DLD1 (cell line): ENCODE data around the gene NOS1AP.

Experiments
- in situ Hi-C: cut with HindIII; loops from 2 replicates; pipeline ENCODE4 v1.10.0; 2017; ENCODE audit warnings: low sequenced_read_pairs

NOS1AP gene

DNA sequence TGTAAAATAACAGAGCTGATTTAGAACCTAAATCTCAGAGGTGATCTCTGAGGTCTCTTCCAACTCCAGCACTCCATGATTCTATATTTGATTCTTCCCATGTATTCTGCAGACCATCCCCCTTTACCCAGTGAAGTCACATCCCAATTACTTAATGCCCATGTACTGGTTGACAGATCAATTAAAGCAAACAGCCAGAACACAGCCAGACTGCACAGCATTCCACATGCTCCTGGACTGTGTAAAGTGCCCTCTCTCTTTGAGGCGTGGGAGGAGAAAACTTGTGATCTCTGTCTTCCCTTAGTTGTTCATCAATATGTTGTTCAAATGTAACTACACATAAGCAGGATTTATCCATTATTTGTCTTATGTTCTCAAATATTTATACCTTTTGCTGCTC, 18.1 kb downstream of the NOS1AP start:
- in situ Hi-C loops, result no loop called here

DNA sequence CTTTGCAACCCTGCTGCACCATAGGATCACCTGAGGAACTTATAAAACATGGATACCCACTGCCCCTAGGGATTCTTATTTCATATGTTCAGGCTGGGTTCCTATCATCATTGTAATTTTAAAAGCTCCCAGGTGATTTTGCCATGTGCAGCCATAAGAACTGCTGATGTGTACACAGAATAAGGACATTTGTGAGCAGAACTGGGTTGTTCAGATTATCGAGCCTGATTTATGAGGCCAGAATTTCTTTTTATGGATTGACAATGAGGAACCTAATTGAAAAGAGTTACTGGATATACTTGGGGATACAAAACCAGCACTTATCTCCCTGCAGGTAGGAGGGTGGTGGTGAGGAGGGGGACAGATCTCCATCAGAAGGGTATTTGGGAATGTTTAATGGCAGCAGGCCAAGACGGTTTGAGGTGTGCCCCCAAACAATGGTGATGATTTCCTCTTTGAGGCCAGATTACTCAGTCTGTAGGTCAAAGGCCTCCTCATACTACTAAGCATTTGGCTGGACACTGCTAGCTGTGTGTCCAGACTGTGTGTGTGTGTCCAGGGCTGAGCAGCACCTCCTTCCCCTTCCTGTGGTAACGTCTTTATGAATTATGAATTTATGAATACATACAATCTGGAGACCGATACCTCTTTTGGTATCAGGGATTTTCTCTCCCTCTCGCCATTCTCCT, 18.9 kb downstream of the NOS1AP start:
- in situ Hi-C loops, result no loop called here

DNA sequence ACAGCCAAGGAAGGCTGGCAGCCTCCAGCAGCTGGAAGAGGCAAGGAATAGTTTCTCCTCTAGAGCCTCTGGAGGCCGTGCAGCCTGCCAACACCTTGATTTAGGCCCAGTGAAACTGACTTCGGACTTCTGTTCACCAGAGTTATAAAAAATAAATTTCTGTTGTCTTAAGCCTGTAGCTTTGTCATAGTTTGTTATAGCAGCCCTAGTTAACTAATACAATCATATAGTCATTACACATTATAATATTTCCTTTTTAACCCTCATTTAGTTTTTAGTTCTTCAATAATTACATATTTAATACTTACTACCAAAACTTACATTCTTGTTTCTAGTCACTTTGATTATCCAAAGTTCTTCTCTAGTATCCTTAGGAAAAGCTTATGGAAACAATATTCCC, 20.3 kb downstream of the NOS1AP start:
- in situ Hi-C loops, result no loop called here

DNA sequence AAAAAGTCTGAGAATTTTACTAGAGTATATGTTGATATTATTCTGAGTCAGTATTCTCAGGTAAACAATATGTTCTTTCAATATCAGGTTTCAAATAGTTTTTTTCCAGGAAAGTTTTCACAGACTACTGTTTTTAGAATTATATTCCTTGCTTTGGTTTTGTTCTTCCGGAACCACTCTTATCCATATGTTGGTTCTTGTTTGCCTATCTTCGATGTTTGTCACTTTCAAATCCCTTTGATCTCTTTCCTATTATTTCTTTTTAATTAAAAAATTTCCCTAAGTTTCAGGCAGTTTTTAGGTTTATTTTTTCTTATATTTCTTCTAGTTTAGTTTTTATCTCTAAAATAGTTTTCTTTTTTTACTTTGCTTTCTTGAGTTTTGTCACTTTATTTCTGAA, 20.9 kb downstream of the NOS1AP start:
- in situ Hi-C loops, result no loop called here

DNA sequence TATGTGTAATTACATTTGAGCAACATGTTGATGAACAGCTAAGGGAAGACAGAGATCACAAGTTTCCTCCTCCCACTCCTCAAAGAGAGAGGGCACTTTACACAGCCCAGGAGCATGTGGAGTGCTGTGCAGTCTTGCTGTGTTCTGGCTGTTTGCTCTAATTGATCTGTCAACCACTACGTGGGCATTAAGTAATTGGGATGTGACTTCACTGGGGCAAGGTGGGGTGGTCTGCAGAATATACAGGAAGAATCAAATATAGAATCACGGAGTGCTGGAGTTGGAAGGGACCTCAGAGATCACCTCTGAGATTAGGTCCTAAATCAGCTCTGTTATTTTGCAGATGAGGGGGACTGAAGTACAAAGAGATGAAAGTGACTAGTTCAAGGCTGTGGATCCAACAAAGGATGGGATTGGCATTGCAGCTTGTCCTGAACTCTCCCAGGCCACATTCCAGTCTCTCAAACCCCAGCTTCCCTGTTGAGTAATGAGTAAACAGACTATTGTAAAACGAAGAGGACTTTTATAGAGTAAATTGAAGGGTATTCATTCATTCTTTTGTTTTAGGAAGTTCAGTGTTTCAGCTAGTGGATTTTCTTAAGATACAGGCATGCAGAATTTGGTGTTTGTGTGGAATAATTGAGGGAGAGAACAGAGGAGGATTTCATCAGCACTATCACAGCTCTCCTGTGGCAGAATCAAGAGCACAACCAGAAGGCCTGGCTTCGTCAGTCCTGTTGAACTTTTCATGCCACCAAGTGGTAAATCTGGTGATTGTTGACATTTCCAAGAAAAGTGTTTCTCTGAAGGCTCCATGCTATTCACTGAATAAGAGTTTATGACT, 22.4 kb downstream of the NOS1AP start:
- in situ Hi-C loops, result no loop called here

DNA sequence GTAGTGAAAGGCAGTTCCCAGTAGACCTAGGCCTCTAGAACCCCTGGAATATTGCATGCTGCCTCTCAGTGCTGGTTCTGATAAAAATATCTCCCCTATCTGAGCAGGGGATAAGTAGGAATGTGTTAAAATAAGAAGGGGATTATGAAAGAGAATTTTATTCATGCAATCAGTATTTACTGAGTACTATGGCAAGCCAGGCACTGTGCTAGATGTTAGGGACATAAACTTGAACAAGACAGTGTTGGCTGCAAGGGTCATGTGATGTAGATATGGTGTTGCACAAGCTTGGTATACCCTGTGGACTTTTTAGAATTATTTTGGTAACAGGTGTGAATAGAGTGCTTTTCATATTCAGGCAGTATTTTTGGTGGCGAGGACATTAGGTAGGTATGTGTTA, 23.6 kb downstream of the NOS1AP start:
- in situ Hi-C loops, result no loop called here

DNA sequence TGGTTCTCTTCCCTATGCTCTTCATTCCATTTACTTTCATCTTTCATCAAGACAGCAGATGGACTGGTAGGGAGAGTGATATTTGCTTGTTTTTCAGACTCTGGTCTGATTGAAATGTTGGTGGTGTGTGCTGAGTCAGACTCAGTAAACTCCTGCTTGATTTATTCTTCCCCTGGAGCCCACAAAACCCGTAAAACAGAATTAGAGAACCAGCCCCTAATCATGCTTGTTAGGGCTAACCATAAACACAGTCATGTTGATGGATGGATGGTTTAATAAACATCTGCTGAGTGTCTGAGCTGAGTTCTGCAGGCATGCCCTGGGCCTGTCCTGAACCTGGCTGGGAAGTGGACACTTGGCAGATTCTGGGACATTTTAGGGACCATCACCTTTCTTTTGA, 24.8 kb downstream of the NOS1AP start:
- in situ Hi-C loops, result no loop called here

DNA sequence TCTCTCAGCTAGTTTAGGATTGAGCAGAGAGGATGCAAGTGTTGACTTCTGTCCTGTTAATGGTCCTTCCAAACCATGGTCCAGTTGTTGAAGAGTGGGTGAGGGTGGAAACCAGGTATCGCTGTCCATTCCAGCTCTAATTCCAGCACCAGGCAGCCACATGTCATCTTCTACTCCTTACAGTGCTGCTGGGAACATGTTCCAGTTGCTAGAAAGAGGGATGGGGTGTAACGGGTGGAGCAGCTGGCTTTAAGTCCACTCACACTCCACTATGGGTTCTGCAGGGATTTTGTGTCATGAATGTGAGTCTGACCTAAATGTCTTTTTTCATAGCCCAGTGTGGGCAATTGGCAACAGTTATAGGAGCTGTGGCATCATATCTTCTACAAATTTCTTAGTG, 25.2 kb downstream of the NOS1AP start:
- in situ Hi-C loops, result no loop called here

DNA sequence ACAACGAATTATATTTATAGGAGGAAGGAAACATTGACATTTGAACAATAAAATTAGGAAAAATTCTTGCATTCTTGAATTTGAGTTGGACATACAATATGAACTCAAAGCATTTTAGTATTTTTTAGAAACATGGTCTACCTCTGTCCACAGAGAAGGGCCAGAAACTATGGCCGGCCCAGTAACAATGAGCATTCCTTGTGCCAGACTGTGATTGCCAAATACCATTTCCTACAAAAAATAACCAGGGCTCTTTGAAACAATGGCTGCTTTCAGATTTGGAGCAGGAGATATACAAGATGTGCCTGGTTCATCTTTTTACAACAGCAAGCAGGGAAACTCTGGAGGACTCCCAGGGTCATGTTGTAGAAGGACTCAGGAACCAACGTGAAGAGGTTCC, 38.4 kb downstream of the NOS1AP start:
- in situ Hi-C loops, result no loop called here

DNA sequence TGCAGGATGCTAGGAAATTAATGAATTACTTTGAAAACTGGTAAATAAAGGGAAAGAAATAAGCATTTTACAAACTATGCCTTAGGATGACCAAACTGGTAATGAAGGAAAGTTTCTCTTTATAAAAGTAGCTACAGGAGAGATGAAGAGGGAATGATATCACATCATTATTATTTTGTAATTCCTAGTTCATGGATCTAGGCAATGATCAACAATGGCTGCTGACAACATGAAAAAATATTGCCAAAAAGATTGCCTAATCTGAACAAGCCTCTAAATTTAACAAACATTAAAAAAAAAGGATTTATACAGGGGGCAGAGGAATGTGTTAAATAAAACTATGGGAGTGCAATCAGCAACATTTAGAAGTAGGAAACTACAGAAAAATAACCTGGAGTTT, 38.9 kb downstream of the NOS1AP start:
- in situ Hi-C loops, result no loop called here

DNA sequence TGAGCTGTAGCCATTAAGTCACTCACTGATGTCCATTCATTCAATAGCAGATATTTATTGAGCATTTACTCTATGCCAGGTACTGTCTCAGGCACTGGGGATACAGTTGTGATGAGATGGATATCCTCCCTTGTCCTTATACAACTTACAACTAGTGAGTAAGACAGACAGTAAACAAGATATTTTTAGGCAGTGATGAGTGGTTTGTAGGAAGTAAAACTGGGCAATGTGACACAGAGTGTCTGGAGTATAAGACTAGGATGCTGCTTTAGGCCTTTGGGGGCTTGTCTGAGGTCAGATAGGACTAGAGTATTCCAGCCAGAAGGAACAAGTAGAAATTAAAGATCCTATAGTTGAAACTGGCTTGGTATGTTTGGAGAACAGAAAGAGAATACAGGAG, 41.4 kb downstream of the NOS1AP start:
- in situ Hi-C loops, result no loop called here

DNA sequence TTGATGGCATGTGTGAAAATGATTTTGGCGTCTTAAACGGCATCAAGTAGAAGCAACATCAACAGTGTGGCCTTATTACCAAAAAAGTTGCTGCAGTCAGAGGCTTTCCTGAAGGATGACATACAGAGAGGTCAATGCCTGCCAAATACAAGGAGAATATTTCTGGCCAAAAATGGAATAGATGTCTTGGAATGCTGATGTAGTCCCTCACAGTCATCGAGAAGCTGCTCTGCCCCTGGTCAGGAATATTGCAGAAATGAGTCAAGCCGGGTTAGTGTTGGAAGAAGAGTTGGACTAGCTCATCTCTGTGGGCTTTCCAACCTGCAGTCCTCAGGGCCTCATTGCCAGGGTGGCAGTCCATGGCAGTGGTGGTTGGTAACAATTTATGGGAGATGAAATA, 42.1 kb downstream of the NOS1AP start:
- in situ Hi-C loops, result no loop called here

DNA sequence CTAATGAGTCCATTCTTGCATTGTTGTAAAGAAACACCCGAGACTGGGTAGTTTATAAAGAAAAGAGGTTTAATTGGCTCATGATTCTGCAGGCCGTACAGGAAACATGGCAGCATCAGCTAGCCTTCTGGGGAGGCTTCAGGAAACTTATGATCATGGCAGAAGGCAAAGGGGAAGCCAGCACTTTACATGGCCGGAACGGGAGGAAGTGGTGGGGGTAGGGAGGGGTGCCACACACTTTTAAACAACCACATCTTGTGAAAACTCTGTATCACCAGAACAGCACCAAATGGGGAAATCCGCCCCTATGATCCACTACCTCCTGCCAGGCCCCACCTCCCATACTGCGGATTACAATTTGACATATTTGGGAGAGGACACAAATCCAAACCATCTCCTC, 43.9 kb downstream of the NOS1AP start:
- in situ Hi-C loops, result no loop called here

DNA sequence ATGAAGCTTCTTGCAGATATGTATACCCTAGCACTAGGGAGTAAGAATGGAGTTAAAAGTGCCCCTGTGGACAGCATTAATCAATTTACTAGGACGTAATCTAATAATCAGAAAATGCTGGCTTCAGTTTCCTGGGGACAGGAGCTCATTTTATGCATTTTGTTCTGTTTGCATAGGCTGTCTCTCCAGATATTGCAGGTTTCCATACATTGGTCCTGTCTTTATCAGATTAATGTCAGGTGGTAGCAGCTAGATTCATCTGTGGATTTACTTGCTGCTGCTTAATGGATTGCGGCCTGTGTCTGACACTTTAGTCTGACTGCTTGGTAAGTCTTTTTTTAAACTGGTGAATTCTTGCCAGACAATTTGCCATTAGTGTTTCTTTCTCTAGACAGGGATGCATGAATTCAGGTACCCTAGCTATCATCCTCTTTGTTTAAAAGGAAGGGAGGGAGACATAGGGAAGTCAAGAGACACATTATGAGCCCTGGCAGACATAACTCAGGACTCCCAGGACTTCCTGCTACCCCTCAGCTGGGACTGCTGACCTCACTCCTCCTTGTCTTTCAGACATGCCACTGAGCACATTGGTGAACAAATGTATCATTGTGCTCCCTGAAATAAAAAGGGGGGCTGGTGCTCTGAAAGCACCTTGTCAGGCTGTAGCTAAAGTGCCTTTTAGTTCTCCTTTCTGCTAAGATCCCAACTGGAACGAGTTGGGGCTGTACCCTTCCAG, 47.7 kb downstream of the NOS1AP start:
- in situ Hi-C loops, result no loop called here

DNA sequence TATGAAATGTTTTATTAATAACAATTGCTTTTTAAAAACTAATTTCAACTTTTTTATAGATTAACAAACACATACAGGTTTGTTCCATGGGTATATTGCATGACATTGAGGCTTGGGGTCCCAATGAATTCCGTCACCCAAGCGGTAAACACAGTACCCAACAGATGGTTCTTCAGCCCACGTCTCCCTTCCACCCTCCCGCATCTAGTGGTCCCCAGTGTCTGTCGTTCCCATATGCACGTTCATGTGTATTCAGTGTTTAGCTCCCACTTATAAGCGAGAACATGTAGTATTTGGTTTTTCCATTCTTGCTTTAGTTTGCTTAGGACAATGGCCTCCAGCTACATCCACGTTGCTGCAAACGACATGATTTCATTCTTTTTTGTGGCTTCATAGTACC, 48.6 kb downstream of the NOS1AP start:
- in situ Hi-C loops, result no loop called here

DNA sequence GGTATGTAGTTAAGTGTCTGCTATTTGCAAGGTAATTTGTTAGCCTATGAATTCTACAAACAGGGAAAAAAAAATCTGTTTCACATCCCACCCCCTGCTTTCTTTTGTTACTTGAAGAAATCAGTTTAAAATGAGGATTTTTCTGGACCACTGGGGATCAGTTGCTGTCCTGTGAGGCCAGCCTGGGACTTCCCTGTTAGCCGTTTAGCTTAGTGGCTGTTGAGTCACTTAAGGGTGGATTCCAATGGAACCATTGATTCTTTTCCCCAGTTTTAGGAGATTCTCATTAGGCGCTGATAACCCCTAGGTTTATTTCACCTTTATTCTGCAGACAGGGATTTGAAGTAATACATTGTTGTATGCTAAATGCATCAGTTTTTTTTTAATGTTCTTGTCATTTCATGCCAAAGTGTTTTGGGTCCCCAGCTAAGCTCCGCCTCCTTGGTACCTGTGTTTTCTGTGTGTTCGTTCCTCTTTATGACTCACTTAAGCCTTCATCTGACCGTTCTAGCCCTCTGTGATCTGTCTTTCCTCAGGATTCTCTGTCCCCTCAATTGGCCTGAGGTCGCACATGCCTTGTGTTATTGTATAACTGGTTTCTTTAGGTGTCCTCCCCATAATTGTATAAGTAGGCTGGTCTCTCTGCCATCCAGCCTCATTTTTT, 59.3 kb downstream of the NOS1AP start:
- in situ Hi-C loops, result no loop called here

DNA sequence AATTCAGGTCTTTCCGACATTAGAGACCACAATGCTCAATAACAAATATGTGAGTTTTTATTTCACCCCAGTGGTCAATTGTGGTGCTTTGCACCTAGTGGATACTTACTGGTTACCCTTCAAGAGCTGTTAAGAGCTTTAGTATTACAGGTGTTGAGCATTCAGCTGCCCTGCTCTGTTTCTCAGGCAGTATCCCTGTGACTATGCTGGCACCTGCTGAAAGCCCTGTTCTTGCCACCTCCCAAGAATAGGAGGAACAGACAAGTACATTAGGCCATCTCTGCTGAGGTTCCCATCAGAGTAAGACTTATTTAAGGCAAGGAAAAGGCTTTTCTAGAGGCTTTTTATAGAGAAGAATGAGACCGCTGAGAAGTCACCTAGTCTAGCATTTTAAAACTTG, 60.8 kb downstream of the NOS1AP start:
- in situ Hi-C loops, result no loop called here

DNA sequence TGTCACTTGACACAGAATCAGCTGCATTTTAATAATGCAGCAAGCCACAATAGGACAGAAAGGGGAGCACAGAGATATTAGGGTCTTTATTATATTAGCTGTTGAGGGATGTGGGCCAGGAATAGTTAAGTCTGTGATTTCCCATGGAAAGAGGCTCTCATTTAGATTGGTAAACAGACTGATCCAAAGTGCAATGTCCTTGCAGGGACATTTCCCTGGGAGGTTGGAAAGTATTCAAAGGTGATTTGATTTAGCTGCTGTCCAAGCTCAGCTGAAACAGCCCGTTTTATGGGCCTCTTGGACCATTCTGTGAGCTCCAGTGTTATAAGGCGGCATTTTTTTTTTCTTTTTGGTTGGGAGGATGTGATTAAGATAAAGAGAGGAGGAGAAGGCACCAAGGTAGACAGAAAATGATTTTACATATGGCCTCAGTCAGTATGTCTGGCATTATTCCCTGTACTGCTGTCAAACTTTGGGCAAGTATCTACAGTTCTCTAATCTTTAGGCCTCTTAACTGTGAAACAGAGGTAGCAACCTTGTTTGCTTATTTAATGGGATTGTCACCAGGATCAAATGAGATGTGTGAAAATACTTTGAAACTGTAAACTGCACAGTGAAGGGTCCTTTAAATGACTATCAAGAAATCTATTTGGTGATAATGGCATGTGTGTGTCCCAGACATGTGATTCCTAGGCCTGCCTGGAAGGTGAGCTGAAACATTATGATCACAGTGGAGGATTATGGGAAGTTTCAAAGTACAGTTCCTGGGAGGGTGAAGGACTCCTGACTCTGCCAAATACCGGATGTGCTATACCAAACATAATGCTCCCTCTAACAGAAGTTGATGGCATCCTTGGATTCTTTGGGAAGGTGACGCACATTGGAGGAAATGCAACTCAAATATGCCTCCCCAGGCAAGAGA, 62.2 kb downstream of the NOS1AP start:
- in situ Hi-C loops, result no loop called here

DNA sequence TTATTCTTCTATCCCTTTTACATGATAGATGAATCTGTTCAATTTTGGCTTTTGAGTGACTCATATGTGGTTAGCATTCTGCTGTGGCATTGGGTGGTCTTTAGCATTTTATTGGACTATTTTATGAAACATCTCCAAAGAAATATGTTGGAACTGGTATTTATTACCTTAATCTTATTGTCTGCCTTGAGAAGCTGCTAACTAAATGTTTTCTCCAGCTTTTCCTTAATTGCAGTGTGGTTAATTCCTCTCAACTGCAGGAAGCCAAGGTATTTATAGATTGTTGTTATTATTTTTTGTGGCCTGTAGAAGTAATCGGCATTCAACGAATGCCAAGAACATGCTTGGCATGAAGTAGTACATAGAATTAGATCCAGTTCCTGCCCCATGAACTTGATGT, 64.1 kb downstream of the NOS1AP start:
- in situ Hi-C loops, result no loop called here

DNA sequence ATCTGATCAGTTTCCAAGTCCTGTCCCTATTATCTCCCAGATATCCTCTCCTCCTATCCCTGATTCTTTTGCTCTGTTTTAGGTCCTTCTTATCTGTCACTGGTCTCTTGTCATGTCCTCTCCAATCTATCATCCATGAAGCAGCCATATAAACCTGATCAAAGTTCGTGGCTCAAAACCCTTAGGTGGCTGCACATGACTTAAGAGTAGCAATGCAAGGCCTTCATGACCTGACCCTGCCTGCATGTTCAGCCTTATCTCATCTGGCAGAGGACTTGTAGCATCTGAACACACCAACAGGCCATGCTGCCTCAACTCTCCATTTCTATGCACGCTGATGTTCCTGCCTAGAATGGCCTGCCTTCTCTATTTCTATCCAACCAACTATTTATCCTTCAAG, 65.2 kb downstream of the NOS1AP start:
- in situ Hi-C loops, result no loop called here
